Stimulated activated CD4-positive, alpha-beta T cell treated with anti-CD3 and anti-CD28 coated beads, Interleukin-15, amount 100 ng/mL, for 24 hours (primary cell): Measurements from ENCODE around the gene NCK1.
"Not testable (repeated sequence)": the region's sequence is repeated elsewhere in the genome, so short reads cannot be mapped to it uniquely, and the experiment has no call there.

ENCODE experiments used
- DNase-seq: peaks from one replicate; pipeline ENCODE4 v3.0.0-alpha.2; 2020

The NCK1 gene

GRCh38 chr3:136952292-136952691 is 90.3 kb downstream of the NCK1 start:
- DNase-seq = no peak

- DNase-seq = no peak
These were observed 92.2 kb downstream of the NCK1 start for GRCh38 chr3:136954251-136954650.

- DNase-seq = no peak
These were observed 93.2 kb downstream of the NCK1 start for GRCh38 chr3:136954980-136955780.

- no peak for DNase-seq
These were observed 93.8 kb downstream of the NCK1 start for GRCh38 chr3:136955813-136956212.

- no peak for DNase-seq
These were observed 95.0 kb downstream of the NCK1 start for GRCh38 chr3:136956971-136957370.

- DNase-seq = no peak
These were observed 95.8 kb downstream of the NCK1 start, which contains the start of gene IL20RB for GRCh38 chr3:136957751-136958288. IL20RB (plus strand) TSS chr3:136957983; CDS start chr3:136958114, 131 bp downstream.

- no peak for DNase-seq
These were observed 96.9 kb downstream of the NCK1 start for GRCh38 chr3:136958939-136959338.

- no peak for DNase-seq
These were observed 97.6 kb downstream of the NCK1 start for GRCh38 chr3:136959599-136959998.

GRCh38 chr3:136960838-136961836 is 99.1 kb downstream of the NCK1 start:
- DNase-seq = no peak

GRCh38 chr3:136962927-136963326 is 100.9 kb downstream of the NCK1 start:
- DNase-seq = no peak

- not testable (repeated sequence) for DNase-seq
These were observed 107.5 kb downstream of the NCK1 start for GRCh38 chr3:136969539-136969938.

- no peak for DNase-seq
These were observed 111.3 kb downstream of the NCK1 start for GRCh38 chr3:136973352-136973751.

- no peak for DNase-seq
These were observed 112.7 kb downstream of the NCK1 start for GRCh38 chr3:136974670-136975069.

- no peak for DNase-seq
These were observed 117.2 kb downstream of the NCK1 start for GRCh38 chr3:136979204-136979603.

GRCh38 chr3:136979684-136980083 is 117.7 kb downstream of the NCK1 start:
- no peak for DNase-seq

- DNase-seq = no peak
These were observed 120.0 kb downstream of the NCK1 start for GRCh38 chr3:136982033-136982432.

- DNase-seq = no peak
These were observed 120.6 kb downstream of the NCK1 start for GRCh38 chr3:136982520-136983138.

- DNase-seq = no peak
These were observed 122.8 kb downstream of the NCK1 start for GRCh38 chr3:136984837-136985236.

- DNase-seq = not testable (repeated sequence)
These were observed 125.5 kb downstream of the NCK1 start for GRCh38 chr3:136987398-136987980.

GRCh38 chr3:136988651-136989050 is 126.6 kb downstream of the NCK1 start:
- DNase-seq = no peak

- DNase-seq = no peak
These were observed 127.9 kb downstream of the NCK1 start for GRCh38 chr3:136989781-136990524.

- DNase-seq = no peak
These were observed 128.8 kb downstream of the NCK1 start for GRCh38 chr3:136990826-136991225.
